MCF 10A (cell line): ENCODE measurements around the gene ABCC9. TPM values are rescaled to one million over a fixed set of nuclear protein-coding genes. Genes with fewer than 3 reads are reported as not detected.

Experiments
- BruUV-seq: library from RNA; stranded (reverse); fragments of 400-500 nt; replicated peaks from 2 replicates; lab custom pipeline; 2021; lab: Mats Ljungman, UMichigan
- CTCF ChIA-PET: fragments of 300-600 bp; sonication (Branson Sonifier 250); formaldehyde crosslinking; extraction: SDS; loops from one replicate; lab custom pipeline; 2021; ENCODE audit warnings: antibody characterized with exemption, inconsistent platforms; lab: Yijun Ruan, JAX
- POLR2A ChIA-PET: fragments of 300-600, 350-650 bp; sonication (Branson Sonifier 250); formaldehyde crosslinking; extraction: SDS; loops from one replicate; lab custom pipeline; 2020; ENCODE audit warnings: antibody characterized with exemption, inconsistent platforms; lab: Yijun Ruan, JAX
- DNase-seq: peaks from one replicate; pipeline ENCODE4 v3.0.0-alpha.2; 2018; ENCODE audit not compliant: unreplicated experiment
- H3K27ac Mint-ChIP-seq: one replicate; pipeline ENCODE4 v1.8.0; 2022; ENCODE audit warnings: mild to moderate bottlenecking, low read depth, mixed read lengths; ENCODE audit not compliant: unreplicated experiment
- H3K27me3 Mint-ChIP-seq: one replicate; pipeline ENCODE4 v1.8.0; 2022; ENCODE audit warnings: mixed read lengths; ENCODE audit not compliant: insufficient read depth, unreplicated experiment
- H3K36me3 Mint-ChIP-seq: one replicate; pipeline ENCODE4 v1.8.0; 2022; ENCODE audit warnings: mild to moderate bottlenecking, moderate library complexity, mixed read lengths; ENCODE audit not compliant: insufficient read depth, unreplicated experiment
- H3K4me1 Mint-ChIP-seq: one replicate; pipeline ENCODE4 v1.8.0; 2022; ENCODE audit warnings: mixed read lengths; ENCODE audit not compliant: insufficient read depth, unreplicated experiment
- H3K4me3 Mint-ChIP-seq: one replicate; pipeline ENCODE4 v1.8.0; 2022; ENCODE audit warnings: mild to moderate bottlenecking, moderate library complexity, mixed read lengths; ENCODE audit not compliant: unreplicated experiment
- H3K9me3 Mint-ChIP-seq: one replicate; pipeline ENCODE4 v1.8.0; 2022; ENCODE audit warnings: mixed read lengths; ENCODE audit not compliant: unreplicated experiment
- intact Hi-C: fragments of 100-400 bp; cut with micrococcal nuclease; formaldehyde crosslinking; loops from 2 replicates; pipeline ENCODE4 v1.14.1; 2022
- total RNA-seq: library from RNA; stranded (reverse); gene quantifications from 2 replicates; pipeline ENCODE4 v1.2.3, GENCODE V29; 2022
- TF ChIP-seq, protein P1 (sequence below): fragments of 200-600 bp; IDR thresholded peaks from one replicate; pipeline ENCODE4 v1.8.0; 2022; ENCODE audit warnings: antibody characterized with exemption, mild to moderate bottlenecking; ENCODE audit not compliant: unreplicated experiment

ABCC9 gene
- total RNA-seq, 1 experiment from 2014 or later: 0.12 TPM

DNA sequence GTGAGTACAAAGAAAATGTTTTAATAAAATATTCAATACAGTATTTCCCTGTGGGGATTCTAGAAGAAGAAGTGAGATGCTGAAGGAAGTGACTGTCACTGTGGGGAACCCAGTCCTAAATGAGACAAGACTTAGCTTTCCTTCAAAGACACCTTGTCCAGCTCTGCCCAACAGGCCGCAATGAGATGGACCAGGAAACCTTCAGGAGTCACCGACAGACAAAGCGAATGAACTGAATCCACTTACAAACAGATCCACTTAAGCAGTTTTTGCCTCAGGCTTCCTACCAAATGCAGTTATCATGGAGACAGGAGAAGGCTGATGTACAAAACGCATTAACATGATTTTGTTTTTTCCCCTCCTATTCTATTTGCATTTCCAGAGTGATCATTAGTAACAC, 176.3 kb downstream of the ABCC9 start:
- ChIA-PET CTCF (interaction anchor here (0.6 kb wide), 1 partner anchor 386 kb away, joined by 3 read pairs; no protein-coding TSS in a partner anchor), POLR2A (no interaction called here)
- no TSS peak for BruUV-seq
- peaks cover 33% of the 10 kb centered on the region for H3K27me3 Mint-ChIP-seq
- no peak overlapping the region for H3K27ac Mint-ChIP-seq
- no peak for DNase-seq
- TF ChIP-seq, protein P1, sequence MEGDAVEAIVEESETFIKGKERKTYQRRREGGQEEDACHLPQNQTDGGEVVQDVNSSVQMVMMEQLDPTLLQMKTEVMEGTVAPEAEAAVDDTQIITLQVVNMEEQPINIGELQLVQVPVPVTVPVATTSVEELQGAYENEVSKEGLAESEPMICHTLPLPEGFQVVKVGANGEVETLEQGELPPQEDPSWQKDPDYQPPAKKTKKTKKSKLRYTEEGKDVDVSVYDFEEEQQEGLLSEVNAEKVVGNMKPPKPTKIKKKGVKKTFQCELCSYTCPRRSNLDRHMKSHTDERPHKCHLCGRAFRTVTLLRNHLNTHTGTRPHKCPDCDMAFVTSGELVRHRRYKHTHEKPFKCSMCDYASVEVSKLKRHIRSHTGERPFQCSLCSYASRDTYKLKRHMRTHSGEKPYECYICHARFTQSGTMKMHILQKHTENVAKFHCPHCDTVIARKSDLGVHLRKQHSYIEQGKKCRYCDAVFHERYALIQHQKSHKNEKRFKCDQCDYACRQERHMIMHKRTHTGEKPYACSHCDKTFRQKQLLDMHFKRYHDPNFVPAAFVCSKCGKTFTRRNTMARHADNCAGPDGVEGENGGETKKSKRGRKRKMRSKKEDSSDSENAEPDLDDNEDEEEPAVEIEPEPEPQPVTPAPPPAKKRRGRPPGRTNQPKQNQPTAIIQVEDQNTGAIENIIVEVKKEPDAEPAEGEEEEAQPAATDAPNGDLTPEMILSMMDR: no peak
- H3K36me3 Mint-ChIP-seq: no peaks in the 10 kb centered on the region
- intact Hi-C loops: no loop called here
- no peaks in the 10 kb centered on the region for H3K9me3 Mint-ChIP-seq
- no peak overlapping the region for H3K4me3 Mint-ChIP-seq
- peaks cover 10% of the 10 kb centered on the region for H3K4me1 Mint-ChIP-seq

DNA sequence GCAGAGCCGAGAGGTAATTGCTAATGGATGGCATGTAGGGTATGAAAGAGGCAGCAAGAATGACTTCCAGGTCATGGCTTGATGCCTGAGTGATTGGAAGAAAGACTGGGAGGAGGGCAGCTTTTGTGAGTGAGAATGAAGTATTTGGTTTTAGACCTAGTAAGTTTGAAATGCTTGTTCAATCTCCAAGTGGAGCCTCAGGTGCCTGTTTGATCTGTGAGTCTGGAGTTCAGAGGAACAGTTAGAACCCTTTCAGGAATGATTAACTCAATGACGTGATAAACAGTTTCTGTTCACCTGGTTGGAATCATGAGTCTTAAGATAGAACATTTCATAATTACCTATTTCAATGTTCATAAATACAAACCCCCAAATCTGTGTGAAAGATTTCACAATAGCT, 177.2 kb downstream of the ABCC9 start:
- Mint-ChIP-seq H3K9me3 (no peaks in the 10 kb centered on the region), H3K36me3 (no peaks in the 10 kb centered on the region), H3K27ac (no peak overlapping the region), H3K4me1 (peaks cover 10% of the 10 kb centered on the region), H3K4me3 (no peak overlapping the region), H3K27me3 (peaks cover 41% of the 10 kb centered on the region)
- ChIA-PET POLR2A (no interaction called here), CTCF (interaction anchor here (1.2 kb wide), 1 partner anchor 226 kb away, joined by 4 read pairs; no protein-coding TSS in a partner anchor)
- TF ChIP-seq, protein P1: no peak
- DNase-seq: no peak
- no TSS peak for BruUV-seq
- intact Hi-C loops: no loop called here

DNA sequence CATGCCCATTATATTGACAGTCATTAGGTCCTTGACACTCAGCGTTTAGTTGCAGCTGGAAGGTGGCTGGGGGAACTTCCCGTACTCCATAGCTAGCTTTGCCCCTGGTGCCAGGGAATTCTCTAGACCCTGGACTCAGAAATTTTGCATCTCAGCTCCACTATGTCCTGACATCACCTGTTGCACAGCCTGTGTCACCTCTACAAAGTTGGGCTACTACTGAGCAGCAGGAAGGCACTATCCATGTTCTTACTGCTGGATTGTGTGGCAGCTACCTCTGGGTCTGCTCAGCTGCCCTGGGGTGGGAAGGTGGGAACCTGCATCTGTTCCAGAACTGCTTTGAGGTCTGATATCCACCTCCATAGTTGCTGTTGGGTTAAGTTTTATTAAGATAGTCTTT, 177.7 kb downstream of the ABCC9 start:
- intact Hi-C loops: no loop called here
- Mint-ChIP-seq H3K36me3 (no peaks in the 10 kb centered on the region), H3K27ac (no peak overlapping the region), H3K9me3 (no peaks in the 10 kb centered on the region), H3K4me1 (peaks cover 10% of the 10 kb centered on the region), H3K27me3 (peaks cover 41% of the 10 kb centered on the region), H3K4me3 (no peak overlapping the region)
- DNase-seq: no peak
- TF ChIP-seq, protein P1: no peak
- ChIA-PET POLR2A (no interaction called here), CTCF (interaction anchor here (0.5 to 1.2 kb wide), 2 partner anchors 226 to 813 kb away, joined by 3 to 4 read pairs; no protein-coding TSS in a partner anchor)
- BruUV-seq: no TSS peak

DNA sequence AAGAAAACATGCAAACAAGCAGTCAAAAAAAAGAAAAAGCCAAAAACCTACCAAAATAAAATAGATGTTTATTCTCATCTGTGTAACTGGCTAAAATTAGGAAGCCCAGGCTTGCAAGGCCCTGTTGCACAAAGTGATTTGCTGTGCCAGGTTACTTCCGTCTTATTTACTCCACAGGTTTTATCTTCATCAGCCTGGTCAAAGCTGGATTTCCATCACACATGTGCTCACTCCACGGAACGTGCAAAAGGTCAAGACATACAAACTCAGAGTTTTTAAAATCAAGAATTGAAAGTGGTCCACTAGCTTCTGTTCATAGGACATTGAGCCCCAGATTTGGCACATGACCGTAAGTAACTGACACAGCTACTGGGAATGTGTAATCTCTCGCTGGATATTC, 181.5 kb downstream of the ABCC9 start:
- BruUV-seq: no TSS peak
- Mint-ChIP-seq H3K36me3 (no peaks in the 10 kb centered on the region), H3K27me3 (peaks cover 48% of the 10 kb centered on the region), H3K27ac (no peak overlapping the region), H3K4me3 (no peak overlapping the region), H3K9me3 (no peaks in the 10 kb centered on the region), H3K4me1 (peaks cover 10% of the 10 kb centered on the region)
- TF ChIP-seq, protein P1: no peak
- no peak for DNase-seq
- intact Hi-C loops: no loop called here
- POLR2A ChIA-PET: no interaction called here
- CTCF ChIA-PET: interaction anchor here (0.6 to 0.7 kb wide), 2 partner anchors 22 to 991 kb away, joined by 3 to 4 read pairs; no protein-coding TSS in a partner anchor
